Kidney (tissue), 14 donors: ENCODE data around the gene ZNF512. TPM values are rescaled to one million over a fixed set of nuclear protein-coding genes. Genes with fewer than 3 reads are reported as not detected.

Experiments
- DNase-seq, 5 donors: peaks; one replicate each; pipeline ENCODE4 v3.0.0-alpha.2; 2013 to 2020
- FAIRE-seq: peaks from 2 replicates; lab custom pipeline; 2012; peaks lifted over from hg19 to GRCh38; lab: Jason Lieb, UNC
- H3K27ac ChIP-seq, 2 donors: one replicate each; pipeline ENCODE4 v1.7.0; 2013; ENCODE audit warnings: low read depth in 2 of 2, low read length in 2 of 2, inconsistent platforms in 1 of 2
- H3K27me3 ChIP-seq: one replicate; pipeline ENCODE4 v1.7.1; 2013; ENCODE audit warnings: low read length, inconsistent platforms; ENCODE audit not compliant: control insufficient read depth, insufficient read depth
- H3K36me3 ChIP-seq, 3 donors: one replicate each; pipeline versions ENCODE4 v1.7.0 to v1.7.1; 2013; ENCODE audit warnings: low read length in 3 of 3, control low read depth in 1 of 3, inconsistent platforms in 1 of 3; ENCODE audit not compliant: insufficient read depth in 3 of 3, control insufficient read depth in 2 of 3
- H3K4me1 ChIP-seq, 3 donors: one replicate each; pipeline versions ENCODE4 v1.7.0 to v1.7.1; 2013; ENCODE audit warnings: low read length in 3 of 3, inconsistent platforms in 1 of 3, low read depth in 1 of 3; ENCODE audit not compliant: control insufficient read depth in 2 of 3, insufficient read depth in 2 of 3
- H3K4me3 ChIP-seq, 3 donors: one replicate each; pipeline versions ENCODE4 v1.7.0 to v1.8.1; 2013; ENCODE audit warnings: low read length in 3 of 3, control low read depth in 1 of 3, inconsistent platforms in 1 of 3
- H3K9ac ChIP-seq, 3 donors: one replicate each; pipeline versions ENCODE4 v1.7.0 to v1.7.1; 2013; ENCODE audit warnings: low read length in 3 of 3, control low read depth in 1 of 3, inconsistent platforms in 1 of 3
- H3K9me3 ChIP-seq, 3 donors: one replicate each; pipeline versions ENCODE4 v1.7.0 to v1.7.1; 2013; ENCODE audit warnings: low read length in 3 of 3, control low read depth in 1 of 3, inconsistent platforms in 1 of 3; ENCODE audit not compliant: control insufficient read depth in 2 of 3, insufficient read depth in 1 of 3
- CTCF ChIP-seq: IDR thresholded peaks from 3 replicates; pipeline ENCODE4 v1.5.1; 2012; ENCODE audit warnings: mild to moderate bottlenecking, moderate library complexity, borderline replicate concordance; ENCODE audit not compliant: insufficient read depth; ENCODE audit errors: extremely low read depth
- intact Hi-C: fragments of 100-400 bp; cut with DNase I; formaldehyde crosslinking; loops from one replicate; pipeline ENCODE4 v1.11.1; 2022
- polyA plus RNA-seq: library from polyadenylated mRNA; stranded (reverse); fragments of 350-450 nt; fragmentation: Illumina TruSeq; extraction: RNeasy Lipid Tissue Mini Kit (QIAGEN cat#74804); gene quantifications from one replicate; pipeline ENCODE4 v1.2.3, GENCODE V29; 2014; ENCODE audit warnings: low read depth, low replicate concordance; ENCODE audit not compliant: insufficient read depth
- total RNA-seq: library from RNA; stranded (reverse); fragmentation: NEBNext Ultra II Directional; extraction: Animal tissue kit (Norgen Biotek cat#: 25700); gene quantifications from one replicate; pipeline ENCODE4 v1.2.1, GENCODE V29; 2021
- donor health status: control.
- donor health status: control.
- donor health status: control.
- donor health status: control.
- donor health status: control.
- donor health status: DM: yes; HTN: yes; CAD: no.
- donor health status: Normal renal cell carcinoma (clear cell type).

ZNF512 gene
- total and polyA plus RNA-seq, 2 donors from 2014 or later, result 15.1 to 40.6 TPM

- DNase-seq (no peak), FAIRE-seq (no peak)
- no peak overlapping the region for H3K27ac ChIP-seq
- no peaks in the 10 kb centered on the region for H3K27me3 ChIP-seq
- H3K36me3 ChIP-seq, result peaks cover 3 to 15% (median 5%) of the 10 kb centered on the region in 3 donors
- H3K4me1 ChIP-seq, result peaks cover 3 to 10% (median 10%) of the 10 kb centered on the region in 3 donors
- TF ChIP-seq CTCF, result no peak
- no peak overlapping the region for H3K4me3 ChIP-seq
- no peaks in the 10 kb centered on the region for H3K9me3 ChIP-seq
- H3K9ac ChIP-seq, result no peak overlapping the region
- intact Hi-C loops, result no loop called here
These were observed 84.6 kb downstream of the ZNF512 start for GRCh38 chr2:27667446-27667845.

GRCh38 chr2:27671235-27671634 is 88.4 kb downstream of the ZNF512 start:
- H3K27me3 ChIP-seq, result no peaks in the 10 kb centered on the region
- no peak overlapping the region for H3K4me3 ChIP-seq
- DNase-seq (no peak), FAIRE-seq (no peak)
- H3K36me3 ChIP-seq, result peaks cover 6 to 34% (median 17%) of the 10 kb centered on the region in 3 donors
- intact Hi-C loops, result no loop called here
- no peak for TF ChIP-seq CTCF
- H3K9ac ChIP-seq, result no peak overlapping the region
- H3K27ac ChIP-seq, result no peak overlapping the region
- no peaks in the 10 kb centered on the region for H3K9me3 ChIP-seq
- no peaks in the 10 kb centered on the region for H3K4me1 ChIP-seq

Other genes starting within 250 kb of the ZNF512 start
- 59.3 TPM for gene GTF3C2, start 226.3 kb upstream of the ZNF512 start, total RNA-seq
- 38.3 TPM for gene GTF3C2, start 226.3 kb upstream of the ZNF512 start, polyA plus RNA-seq
- 35.8 TPM for gene EIF2B4, start 212.7 kb upstream of the ZNF512 start, total RNA-seq
- 49.6 TPM for gene EIF2B4, start 212.7 kb upstream of the ZNF512 start, polyA plus RNA-seq
- gene SNX17, start 212.4 kb upstream of the ZNF512 start, total RNA-seq, result 98.7 TPM
- 115 TPM for gene SNX17, start 212.4 kb upstream of the ZNF512 start, polyA plus RNA-seq
- 23.6 TPM for gene ZNF513, start 202.3 kb upstream of the ZNF512 start, total RNA-seq
- 18.8 TPM for gene ZNF513, start 202.3 kb upstream of the ZNF512 start, polyA plus RNA-seq
- 60.7 TPM for gene PPM1G, start 173.5 kb upstream of the ZNF512 start, total RNA-seq
- 50.7 TPM for gene PPM1G, start 173.5 kb upstream of the ZNF512 start, polyA plus RNA-seq
- 69.5 TPM for gene NRBP1, start 154.4 kb upstream of the ZNF512 start, total RNA-seq
- 56.5 TPM for gene NRBP1, start 154.4 kb upstream of the ZNF512 start, polyA plus RNA-seq
- gene KRTCAP3, start 140.7 kb upstream of the ZNF512 start, total RNA-seq, result 32.1 TPM
- gene KRTCAP3, start 140.7 kb upstream of the ZNF512 start, polyA plus RNA-seq, result 17.2 TPM
- 40.3 TPM for gene IFT172, start 93.3 kb upstream of the ZNF512 start, total RNA-seq
- gene IFT172, start 93.3 kb upstream of the ZNF512 start, polyA plus RNA-seq, result 25.9 TPM
- 18.0 TPM for gene FNDC4, start 87.8 kb upstream of the ZNF512 start, total RNA-seq
- 8.5 TPM for gene FNDC4, start 87.8 kb upstream of the ZNF512 start, polyA plus RNA-seq
- gene GCKR, start 86.2 kb upstream of the ZNF512 start, total RNA-seq, result 2.2 TPM
- not detected for gene GCKR, start 86.2 kb upstream of the ZNF512 start, polyA plus RNA-seq
- gene CCDC121, start 46.0 kb downstream of the ZNF512 start, total RNA-seq, result 5.6 TPM
- gene CCDC121, start 46.0 kb downstream of the ZNF512 start, polyA plus RNA-seq, result 4.2 TPM
- gene GPN1, start 46.0 kb downstream of the ZNF512 start, total RNA-seq, result 28.1 TPM
- 31.6 TPM for gene GPN1, start 46.0 kb downstream of the ZNF512 start, polyA plus RNA-seq
- 29.6 TPM for gene SUPT7L, start 80.6 kb downstream of the ZNF512 start, total RNA-seq
- 28.1 TPM for gene SUPT7L, start 80.6 kb downstream of the ZNF512 start, polyA plus RNA-seq
- gene SLC4A1AP, start 80.8 kb downstream of the ZNF512 start, total RNA-seq, result 20.9 TPM
- gene SLC4A1AP, start 80.8 kb downstream of the ZNF512 start, polyA plus RNA-seq, result 19.1 TPM
- 107 TPM for gene MRPL33, start 188.7 kb downstream of the ZNF512 start, total RNA-seq
- gene MRPL33, start 188.7 kb downstream of the ZNF512 start, polyA plus RNA-seq, result 312 TPM